AML-193 (cell line): ENCODE data around the gene NMB.
"Not testable (repeated sequence)": the region's sequence is repeated elsewhere in the genome, so short reads cannot be mapped to it uniquely, and the experiment has no call there.

Source experiments
- DNase-seq, 2 experiments: peaks; one replicate each; lab custom pipeline; 2025; lab: John Stamatoyannopoulos, UW

The NMB gene, protein sequence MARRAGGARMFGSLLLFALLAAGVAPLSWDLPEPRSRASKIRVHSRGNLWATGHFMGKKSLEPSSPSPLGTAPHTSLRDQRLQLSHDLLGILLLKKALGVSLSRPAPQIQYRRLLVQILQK

DNA sequence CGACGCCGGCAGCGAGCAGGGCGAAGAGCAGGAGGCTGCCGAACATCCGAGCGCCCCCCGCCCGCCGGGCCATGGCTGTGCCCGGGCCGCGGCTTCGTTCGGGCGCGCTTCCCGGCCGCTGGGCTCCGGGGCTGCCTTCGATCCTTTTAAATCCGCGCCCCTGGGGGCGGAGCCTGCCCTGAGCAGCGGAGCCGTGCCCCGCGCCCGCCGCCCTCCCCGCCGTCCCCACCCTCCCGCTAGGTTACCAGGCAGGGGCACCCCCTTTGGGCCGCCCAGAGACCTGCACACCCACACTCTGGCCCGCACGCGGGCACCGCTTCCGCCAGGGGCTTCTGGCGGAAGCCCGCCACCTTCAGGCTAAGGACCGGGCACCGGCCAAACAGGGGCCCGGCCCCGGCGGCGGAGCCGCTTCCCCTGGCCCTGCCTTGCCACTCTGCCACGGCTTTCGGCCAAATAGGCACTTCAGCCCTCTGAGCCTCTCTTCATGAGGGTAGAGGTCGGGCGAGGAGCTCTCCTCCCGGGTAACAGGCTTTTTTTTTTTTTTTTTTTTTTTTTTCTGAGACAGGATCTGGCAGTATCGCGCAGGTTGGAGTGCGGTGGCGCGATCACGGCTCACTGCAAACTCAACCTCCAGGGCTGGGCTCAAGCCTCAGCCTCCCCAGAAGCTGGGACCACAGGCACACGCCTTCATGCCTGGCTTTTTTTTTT, at the start of gene NMB:
TSS of gene NMB (minus strand) at position 120 of the 708 bp plus-strand sequence. CDS start at position 73, 47 bp downstream.
- DNase-seq = peak; percentile 74 to 75

DNA sequence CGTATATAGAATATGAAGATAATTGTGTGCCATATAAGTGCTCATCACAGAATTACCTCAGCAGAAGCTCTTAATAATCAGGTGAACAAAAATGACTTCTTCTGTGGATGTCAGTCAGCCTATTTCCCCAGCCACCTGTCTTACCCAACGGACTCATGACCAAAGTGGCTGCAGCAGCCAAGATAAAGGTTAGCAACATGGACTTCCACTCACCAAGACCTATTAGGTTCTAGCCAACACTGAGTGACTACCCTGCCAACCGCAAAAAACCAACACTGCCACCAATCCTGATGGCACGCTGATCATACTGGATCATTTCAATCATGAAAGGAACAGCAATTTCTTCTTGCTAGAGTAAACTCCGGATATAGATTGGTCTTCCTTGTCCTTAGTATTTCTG, 45.8 kb upstream of the NMB start:
- DNase-seq = no peak

DNA sequence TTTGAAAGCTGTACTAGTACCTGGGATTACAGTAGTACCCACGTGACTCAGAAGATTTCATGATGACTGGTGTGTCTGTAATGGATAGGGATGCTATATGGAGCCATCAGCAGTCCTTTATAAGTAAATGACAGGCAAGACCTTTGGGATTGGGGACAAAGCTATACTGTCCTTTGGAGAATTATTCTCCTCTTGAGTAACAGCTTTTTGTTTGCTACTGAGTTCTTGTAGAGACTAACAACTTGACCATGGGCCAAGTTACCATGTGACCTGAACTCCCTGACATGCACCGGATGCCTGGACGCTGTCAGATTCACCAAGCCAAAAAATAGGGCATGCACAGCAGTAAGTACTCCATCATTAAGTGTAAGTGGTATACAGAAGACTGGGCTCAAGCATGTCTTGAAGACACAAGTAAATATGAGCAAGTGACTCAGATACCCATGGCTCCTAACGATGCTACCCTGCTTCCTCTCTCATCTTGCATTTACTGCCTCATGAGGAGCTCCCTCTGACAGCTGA, 45.0 kb upstream of the NMB start:
- DNase-seq = no peak

GRCh38 chr15:84699538-84700191, 41.7 kb upstream of the NMB start:
- DNase-seq = no peak

- no peak for DNase-seq
Measured at GRCh38 chr15:84697236-84697990, 39.4 kb upstream of the NMB start.

GRCh38 chr15:84696757-84697156, 38.8 kb upstream of the NMB start:
- no peak for DNase-seq

- no peak for DNase-seq
Measured at GRCh38 chr15:84690342-84690741, 32.3 kb upstream of the NMB start.

- no peak for DNase-seq
Measured at GRCh38 chr15:84689858-84690257, 31.9 kb upstream of the NMB start.

DNA sequence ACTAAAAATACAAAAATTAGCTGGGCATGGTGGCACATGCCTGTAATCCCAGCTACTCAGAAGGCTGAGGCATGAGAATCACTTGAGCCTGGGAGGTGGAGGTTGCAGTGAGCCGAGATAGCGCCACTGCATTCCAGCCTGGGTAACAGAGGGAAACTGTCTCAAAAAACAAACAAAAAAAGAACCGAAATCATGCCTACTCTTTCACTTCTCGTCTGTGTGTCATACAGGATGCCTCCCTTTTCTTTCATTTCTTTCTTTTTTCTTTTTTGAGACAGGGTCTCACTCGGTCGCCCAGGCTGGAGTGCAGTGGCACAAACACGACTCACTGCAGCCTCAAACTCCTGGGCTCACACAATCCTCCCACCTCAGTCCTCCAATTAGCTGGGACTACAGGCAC, 28.4 kb upstream of the NMB start:
- DNase-seq = not testable (repeated sequence)

DNA sequence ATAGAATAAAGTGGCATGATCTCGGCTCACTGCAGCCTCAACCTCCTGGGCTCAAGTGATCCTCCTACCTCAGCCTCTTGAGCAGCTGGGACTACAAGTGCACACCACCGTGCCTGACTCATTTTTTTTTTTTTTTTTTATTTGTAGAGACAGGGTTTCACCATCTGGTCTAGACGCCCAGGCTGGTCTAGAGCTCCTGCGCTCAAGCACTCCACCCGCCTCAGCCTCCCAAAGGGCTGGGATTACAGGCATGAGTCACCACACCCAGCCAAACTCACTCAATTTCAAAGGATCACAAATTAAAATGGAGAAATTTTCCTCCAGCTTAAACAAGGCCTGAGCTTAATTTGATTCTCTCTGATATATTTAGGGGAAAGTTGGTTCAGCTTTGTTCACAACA, 27.3 kb upstream of the NMB start:
- DNase-seq = no peak

DNA sequence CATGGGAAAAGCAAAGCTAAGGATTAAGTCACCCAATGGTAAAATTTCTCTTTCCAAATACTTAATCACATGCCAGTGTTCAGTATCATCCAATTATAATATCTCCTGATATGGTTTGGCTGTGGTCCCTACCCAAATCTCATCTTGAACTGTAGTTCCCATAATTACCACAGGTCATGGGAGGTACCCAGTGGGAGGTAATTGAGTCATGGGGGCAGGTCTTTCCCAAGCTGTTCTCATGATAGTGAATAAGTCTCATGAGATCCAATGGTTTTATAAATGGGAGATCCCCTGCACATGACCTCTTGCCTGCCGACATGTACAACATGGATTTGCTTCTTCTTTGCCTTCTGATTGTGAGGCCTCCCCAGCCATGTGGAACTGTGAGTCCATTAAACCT, 26.1 kb upstream of the NMB start:
- no peak for DNase-seq

- no peak for DNase-seq
Measured at GRCh38 chr15:84681831-84682230, 23.8 kb upstream of the NMB start.

DNA sequence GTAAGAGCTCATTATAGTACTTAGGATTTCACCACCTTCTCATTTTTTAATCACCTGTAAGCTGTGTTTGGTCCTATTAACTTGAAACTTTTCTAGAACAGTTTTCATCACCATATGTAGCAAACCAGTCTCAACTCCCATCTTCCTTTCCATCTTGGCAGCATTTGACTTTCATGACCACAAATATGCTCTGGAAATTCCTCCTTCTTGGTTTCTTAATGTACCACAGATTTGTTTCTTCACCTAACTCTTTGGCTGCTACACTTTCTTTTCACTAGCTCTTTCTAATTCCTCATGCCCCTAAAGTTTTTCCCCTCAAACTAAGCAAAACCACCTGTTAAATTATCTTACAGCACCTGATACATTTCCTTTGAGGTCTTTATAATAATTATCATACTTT, 13.2 kb upstream of the NMB start:
- DNase-seq = no peak

DNA sequence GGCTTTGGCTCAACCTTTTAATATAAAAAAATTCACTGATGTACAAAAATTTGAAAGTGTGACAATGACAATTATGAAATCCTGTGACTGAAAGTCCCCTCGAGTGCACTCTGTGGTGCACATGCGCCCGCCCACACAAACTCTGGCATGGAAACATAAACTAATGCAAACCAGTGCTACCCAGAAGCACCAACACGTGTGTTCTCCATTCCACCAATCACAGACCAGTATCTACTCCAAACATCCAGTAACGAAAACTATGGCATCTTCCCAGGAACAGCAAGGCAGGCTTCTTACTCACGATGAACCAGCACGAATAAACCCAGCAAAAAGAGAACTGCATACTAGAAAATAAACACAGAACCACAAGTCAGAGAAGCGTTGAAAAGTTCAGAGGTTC, 11.7 kb upstream of the NMB start:
- DNase-seq = no peak

GRCh38 chr15:84668221-84668982, 10.4 kb upstream of the NMB start:
- no peak for DNase-seq

- no peak for DNase-seq
Measured at GRCh38 chr15:84666373-84666772, 8.4 kb upstream of the NMB start.

DNA sequence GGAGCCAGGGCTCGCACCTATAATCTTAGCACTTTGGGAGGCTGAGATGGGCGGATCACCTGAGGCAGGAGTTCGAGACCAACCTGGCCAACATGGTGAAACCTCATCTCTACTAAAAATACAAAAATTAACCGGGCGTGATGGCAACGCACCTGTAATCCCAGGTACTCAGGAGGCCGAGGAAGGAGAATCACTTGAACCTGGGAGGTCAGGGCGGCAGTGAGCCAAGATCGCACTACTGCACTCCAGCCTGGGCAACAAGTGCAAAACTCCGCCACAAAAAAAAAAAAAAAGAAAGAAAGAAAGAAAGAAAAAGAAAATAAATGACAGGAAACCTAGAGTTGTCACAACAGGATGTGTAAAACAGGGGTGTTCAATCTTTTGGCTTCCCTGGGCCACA, 3.0 kb upstream of the NMB start:
- no peak for DNase-seq

GRCh38 chr15:84659904-84660781, 2.1 kb upstream of the NMB start:
- no peak for DNase-seq

GRCh38 chr15:84658788-84659411, 901 bp upstream of the NMB start:
- DNase-seq = no peak

DNA sequence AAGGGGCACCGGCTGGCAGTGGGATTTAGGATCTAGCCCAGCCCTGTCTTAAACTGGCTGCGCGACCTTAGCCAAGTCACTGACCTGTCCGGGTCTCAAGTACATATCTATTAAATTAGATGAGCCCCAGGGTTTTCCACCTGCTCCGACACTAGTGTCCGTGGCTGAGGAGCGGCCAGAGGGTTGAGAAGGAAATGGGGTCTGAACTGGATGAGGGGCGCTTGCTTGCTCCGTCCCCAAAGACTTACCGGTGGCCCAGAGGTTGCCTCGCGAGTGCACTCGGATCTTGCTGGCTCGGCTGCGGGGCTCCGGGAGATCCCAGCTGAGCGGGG, 285 bp downstream of the NMB start:
- no peak for DNase-seq

DNA sequence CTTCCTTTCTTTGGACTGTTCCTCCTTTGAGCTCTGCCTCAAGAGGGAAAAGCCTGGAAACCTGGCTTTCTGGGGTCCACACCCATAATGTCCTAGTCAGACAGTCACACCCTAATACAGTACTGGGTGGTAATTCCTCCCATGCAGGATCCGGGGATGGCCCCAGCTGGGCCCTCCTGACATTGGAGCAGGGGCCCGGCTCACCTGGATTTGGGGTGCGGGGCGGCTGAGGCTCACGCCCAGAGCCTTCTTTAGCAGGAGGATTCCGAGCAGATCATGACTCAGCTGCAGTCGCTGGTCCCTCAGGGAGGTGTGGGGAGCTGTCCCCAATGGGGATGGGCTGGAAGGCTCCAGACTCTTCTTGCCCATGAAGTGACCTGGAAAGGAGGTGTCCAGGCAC, 1.0 kb downstream of the NMB start:
- DNase-seq = no peak
